ENCODE measurements around the gene MYOM1. TPM values are rescaled to one million over a fixed set of nuclear protein-coding genes. Genes with fewer than 3 reads are reported as not detected.
"Not testable (repeated sequence)": the region's sequence is repeated elsewhere in the genome, so short reads cannot be mapped to it uniquely, and the experiment has no call there.

The MYOM1 gene
- total RNA-seq, 1 experiment from 2014 or later = 0.41 TPM

- H3K36me3 ChIP-seq (ENCODE audit: control insufficient read depth, insufficient read depth, low read length) = no peaks in the 10 kb centered on the region
- Mint-ChIP-seq H3K27ac (ENCODE audit: unreplicated experiment) (no peak overlapping the region), H3K36me3 (ENCODE audit: insufficient read depth, unreplicated experiment) (peaks cover 5% of the 10 kb centered on the region), H3K9me3 (ENCODE audit: unreplicated experiment) (no peaks in the 10 kb centered on the region), H3K27me3 (ENCODE audit: insufficient read depth, unreplicated experiment) (no peaks in the 10 kb centered on the region), H3K4me3 (ENCODE audit: unreplicated experiment) (no peak overlapping the region), H3K4me1 (ENCODE audit: low read depth, unreplicated experiment) (peaks cover 25% of the 10 kb centered on the region)
- no peak overlapping the region for H3K4me3 ChIP-seq (ENCODE audit: low read depth, low read length)
- DNase-seq = no peak
- no TSS peak for BruUV-seq (replicated peaks)
- H3K27me3 ChIP-seq (replicated peaks; ENCODE audit: control insufficient read depth, insufficient read depth, low read length) = no peaks in the 10 kb centered on the region
- ChIA-PET CTCF (interaction anchor here (0.6 kb wide), 1 partner anchor 47 kb away, joined by 4 read pairs; no protein-coding TSS in a partner anchor), POLR2A (no interaction called here)
- TF ChIP-seq CTCF (IDR thresholded peaks at IDR 0.05; ENCODE audit: insufficient read depth in 1 of 2, low read depth in 1 of 2, low read length in 1 of 2, severe bottlenecking in 1 of 2, unreplicated experiment in 1 of 2) = no peak
- intact Hi-C loops (cut with micrococcal nuclease; ENCODE audit: unreplicated experiment) = no loop called here
- peaks cover 24% of the 10 kb centered on the region for H3K4me1 ChIP-seq
- H3K9me3 ChIP-seq = no peaks in the 10 kb centered on the region
Measured at GRCh38 chr18:3029215-3029952, 190.4 kb downstream of the MYOM1 start.

- H3K4me3 Mint-ChIP-seq (ENCODE audit: unreplicated experiment); BruUV-seq (replicated peaks); H3K4me3 ChIP-seq (ENCODE audit: low read depth, low read length); H3K9me3 Mint-ChIP-seq (ENCODE audit: unreplicated experiment); intact Hi-C loops (cut with micrococcal nuclease; ENCODE audit: unreplicated experiment); H3K36me3 ChIP-seq (ENCODE audit: control insufficient read depth, insufficient read depth, low read length); H3K36me3 Mint-ChIP-seq (ENCODE audit: insufficient read depth, unreplicated experiment); H3K27me3 Mint-ChIP-seq (ENCODE audit: insufficient read depth, unreplicated experiment); H3K27me3 ChIP-seq (replicated peaks; ENCODE audit: control insufficient read depth, insufficient read depth, low read length); DNase-seq; H3K27ac Mint-ChIP-seq (ENCODE audit: unreplicated experiment); H3K9me3 ChIP-seq: not testable (repeated sequence)
- peaks cover 25% of the 10 kb centered on the region for H3K4me1 Mint-ChIP-seq (ENCODE audit: low read depth, unreplicated experiment)
- POLR2A ChIA-PET = interaction anchor here (0.6 kb wide), 1 partner anchor 362 kb away, joined by 4 read pairs; no protein-coding TSS in a partner anchor
- H3K4me1 ChIP-seq = peaks cover 24% of the 10 kb centered on the region
- CTCF ChIA-PET = interaction anchor here (0.7 kb wide), 1 partner anchor 219 kb away, joined by 3 read pairs; the partner anchor contains the start of gene MYL12A
Measured at GRCh38 chr18:3028115-3028514, 191.7 kb downstream of the MYOM1 start.

GRCh38 chr18:3027370-3027891 is 192.3 kb downstream of the MYOM1 start:
- H3K27me3 Mint-ChIP-seq (ENCODE audit: insufficient read depth, unreplicated experiment) = no peaks in the 10 kb centered on the region
- Histone ChIP-seq H3K4me1 (peaks cover 24% of the 10 kb centered on the region), H3K36me3 (ENCODE audit: control insufficient read depth, insufficient read depth, low read length) (no peaks in the 10 kb centered on the region), H3K9me3 (no peaks in the 10 kb centered on the region), H3K4me3 (ENCODE audit: low read depth, low read length) (no peak overlapping the region), H3K27me3 (replicated peaks; ENCODE audit: control insufficient read depth, insufficient read depth, low read length) (no peaks in the 10 kb centered on the region)
- peaks cover 25% of the 10 kb centered on the region for H3K4me1 Mint-ChIP-seq (ENCODE audit: low read depth, unreplicated experiment)
- H3K27ac Mint-ChIP-seq (ENCODE audit: unreplicated experiment) = peak overlapping the region; percentile 15
- no peak for DNase-seq
- ChIA-PET POLR2A (interaction anchor here (0.6 kb wide), 1 partner anchor 363 kb away, joined by 4 read pairs; no protein-coding TSS in a partner anchor), CTCF (interaction anchor here (0.7 to 1.4 kb wide), 2 partner anchors 35 to 262 kb away, joined by 3 read pairs; no protein-coding TSS in a partner anchor)
- intact Hi-C loops (cut with micrococcal nuclease; ENCODE audit: unreplicated experiment) = loop anchor here (1.0 to 2.0 kb wide), 3 partner anchors 10 to 35 kb away; partner anchors contain the start of gene LPIN2
- no peaks in the 10 kb centered on the region for H3K9me3 Mint-ChIP-seq (ENCODE audit: unreplicated experiment)
- H3K4me3 Mint-ChIP-seq (ENCODE audit: unreplicated experiment) = peak overlapping the region; percentile 26
- H3K36me3 Mint-ChIP-seq (ENCODE audit: insufficient read depth, unreplicated experiment) = peaks cover 5% of the 10 kb centered on the region
- BruUV-seq (replicated peaks) = no TSS peak
- no peak for TF ChIP-seq CTCF (IDR thresholded peaks at IDR 0.05; ENCODE audit: insufficient read depth in 1 of 2, low read depth in 1 of 2, low read length in 1 of 2, severe bottlenecking in 1 of 2, unreplicated experiment in 1 of 2)

All from Caco-2 (cell line).